Chondrocyte (in vitro differentiated cells): ENCODE data around the gene KRT78. TPM values are rescaled to one million over a fixed set of nuclear protein-coding genes. Genes with fewer than 3 reads are reported as not detected.

Experiments
- DNase-seq: peaks from one replicate; pipeline ENCODE4 v3.0.0; 2021; ENCODE audit warnings: mixed read lengths, low spot score
- H3K27ac Mint-ChIP-seq: one replicate; pipeline ENCODE4 v1.8.0; 2021; ENCODE audit warnings: mild to moderate bottlenecking, moderate library complexity, mixed read lengths; ENCODE audit not compliant: unreplicated experiment
- H3K27me3 Mint-ChIP-seq: 2 replicates; pipeline ENCODE4 v1.8.0; 2021; ENCODE audit warnings: low read depth, mixed read lengths
- H3K36me3 Mint-ChIP-seq: 2 replicates; pipeline ENCODE4 v1.8.0; 2021; ENCODE audit warnings: low read depth, mixed read lengths
- H3K4me1 Mint-ChIP-seq: 2 replicates; pipeline ENCODE4 v1.8.0; 2021; ENCODE audit warnings: low read depth, mild to moderate bottlenecking, mixed read lengths
- H3K4me3 Mint-ChIP-seq: one replicate; pipeline ENCODE4 v1.8.0; 2021; ENCODE audit warnings: mild to moderate bottlenecking, moderate library complexity, mixed read lengths; ENCODE audit not compliant: unreplicated experiment
- H3K9me3 Mint-ChIP-seq: 2 replicates; pipeline ENCODE4 v1.8.0; 2021; ENCODE audit warnings: low read depth, mixed read lengths
- CTCF ChIP-seq: fragments of 200-600 bp; sonication (generic); IDR thresholded peaks from 2 replicates; pipeline ENCODE4 v1.5.0; 2021; ENCODE audit warnings: antibody characterized with exemption, mild to moderate bottlenecking, moderate library complexity
- total RNA-seq: library from RNA; stranded (reverse); gene quantifications from 3 replicates; pipeline ENCODE4 v1.2.1, GENCODE V29; 2021

The KRT78 gene
- total RNA-seq, 1 donor from 2014 or later: not detected

GRCh38 chr12:52799505-52800211 lies 49.1 kb downstream of the KRT78 start:
- H3K36me3 Mint-ChIP-seq: no peaks in the 10 kb centered on the region
- H3K9me3 Mint-ChIP-seq: no peaks in the 10 kb centered on the region
- TF ChIP-seq CTCF: no peak
- no peak overlapping the region for H3K27ac Mint-ChIP-seq
- no peak for DNase-seq
- peaks cover 10% of the 10 kb centered on the region for H3K4me1 Mint-ChIP-seq
- H3K4me3 Mint-ChIP-seq: no peak overlapping the region
- H3K27me3 Mint-ChIP-seq: peaks cover 17% of the 10 kb centered on the region

- DNase-seq: no peak
- H3K27ac Mint-ChIP-seq: no peak overlapping the region
- no peak for TF ChIP-seq CTCF
- H3K4me3 Mint-ChIP-seq: no peak overlapping the region
- no peaks in the 10 kb centered on the region for H3K36me3 Mint-ChIP-seq
- H3K9me3 Mint-ChIP-seq: no peaks in the 10 kb centered on the region
- peaks cover 10% of the 10 kb centered on the region for H3K4me1 Mint-ChIP-seq
- H3K27me3 Mint-ChIP-seq: peaks cover 25% of the 10 kb centered on the region
Measured at GRCh38 chr12:52798671-52799504, 49.9 kb downstream of the KRT78 start.

GRCh38 chr12:52798003-52798670 lies 50.7 kb downstream of the KRT78 start:
- no peak overlapping the region for H3K27ac Mint-ChIP-seq
- no peak for DNase-seq
- no peak for TF ChIP-seq CTCF
- H3K9me3 Mint-ChIP-seq: no peaks in the 10 kb centered on the region
- H3K4me1 Mint-ChIP-seq: peaks cover 10% of the 10 kb centered on the region
- H3K4me3 Mint-ChIP-seq: no peak overlapping the region
- peaks cover 31% of the 10 kb centered on the region for H3K27me3 Mint-ChIP-seq
- H3K36me3 Mint-ChIP-seq: no peaks in the 10 kb centered on the region

- no peaks in the 10 kb centered on the region for H3K36me3 Mint-ChIP-seq
- no peaks in the 10 kb centered on the region for H3K9me3 Mint-ChIP-seq
- no peak for TF ChIP-seq CTCF
- no peak for DNase-seq
- H3K4me1 Mint-ChIP-seq: peaks cover 10% of the 10 kb centered on the region
- H3K4me3 Mint-ChIP-seq: no peak overlapping the region
- H3K27me3 Mint-ChIP-seq: peaks cover 30% of the 10 kb centered on the region
- H3K27ac Mint-ChIP-seq: no peak overlapping the region
Measured at GRCh38 chr12:52797529-52797894, 51.3 kb downstream of the KRT78 start.

- Mint-ChIP-seq H3K4me3 (no peak overlapping the region), H3K4me1 (peaks cover 10% of the 10 kb centered on the region)
Measured at GRCh38 chr12:52796839-52797528, 51.8 kb downstream of the KRT78 start.

More at GRCh38 chr12:52796839-52797528, 51.8 kb downstream of the KRT78 start:
- Mint-ChIP-seq H3K27ac (no peak overlapping the region), H3K9me3 (no peaks in the 10 kb centered on the region), H3K36me3 (no peaks in the 10 kb centered on the region), H3K27me3 (peaks cover 25% of the 10 kb centered on the region)
- no peak for DNase-seq
- TF ChIP-seq CTCF: no peak
